HG02798 (cell line): Measurements from ENCODE around the gene PTPRE.
A peak's percentile ranks its signal among the peaks of the same experiment; 100 is the strongest.

Source experiments
- ATAC-seq: cut with Tn5 transposase; IDR thresholded peaks from one replicate; pipeline ENCODE4 v1.9.1; 2021; ENCODE audit warnings: mild to moderate bottlenecking; ENCODE audit not compliant: unreplicated experiment, poor library complexity

PTPRE gene, protein sequence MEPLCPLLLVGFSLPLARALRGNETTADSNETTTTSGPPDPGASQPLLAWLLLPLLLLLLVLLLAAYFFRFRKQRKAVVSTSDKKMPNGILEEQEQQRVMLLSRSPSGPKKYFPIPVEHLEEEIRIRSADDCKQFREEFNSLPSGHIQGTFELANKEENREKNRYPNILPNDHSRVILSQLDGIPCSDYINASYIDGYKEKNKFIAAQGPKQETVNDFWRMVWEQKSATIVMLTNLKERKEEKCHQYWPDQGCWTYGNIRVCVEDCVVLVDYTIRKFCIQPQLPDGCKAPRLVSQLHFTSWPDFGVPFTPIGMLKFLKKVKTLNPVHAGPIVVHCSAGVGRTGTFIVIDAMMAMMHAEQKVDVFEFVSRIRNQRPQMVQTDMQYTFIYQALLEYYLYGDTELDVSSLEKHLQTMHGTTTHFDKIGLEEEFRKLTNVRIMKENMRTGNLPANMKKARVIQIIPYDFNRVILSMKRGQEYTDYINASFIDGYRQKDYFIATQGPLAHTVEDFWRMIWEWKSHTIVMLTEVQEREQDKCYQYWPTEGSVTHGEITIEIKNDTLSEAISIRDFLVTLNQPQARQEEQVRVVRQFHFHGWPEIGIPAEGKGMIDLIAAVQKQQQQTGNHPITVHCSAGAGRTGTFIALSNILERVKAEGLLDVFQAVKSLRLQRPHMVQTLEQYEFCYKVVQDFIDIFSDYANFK

DNA sequence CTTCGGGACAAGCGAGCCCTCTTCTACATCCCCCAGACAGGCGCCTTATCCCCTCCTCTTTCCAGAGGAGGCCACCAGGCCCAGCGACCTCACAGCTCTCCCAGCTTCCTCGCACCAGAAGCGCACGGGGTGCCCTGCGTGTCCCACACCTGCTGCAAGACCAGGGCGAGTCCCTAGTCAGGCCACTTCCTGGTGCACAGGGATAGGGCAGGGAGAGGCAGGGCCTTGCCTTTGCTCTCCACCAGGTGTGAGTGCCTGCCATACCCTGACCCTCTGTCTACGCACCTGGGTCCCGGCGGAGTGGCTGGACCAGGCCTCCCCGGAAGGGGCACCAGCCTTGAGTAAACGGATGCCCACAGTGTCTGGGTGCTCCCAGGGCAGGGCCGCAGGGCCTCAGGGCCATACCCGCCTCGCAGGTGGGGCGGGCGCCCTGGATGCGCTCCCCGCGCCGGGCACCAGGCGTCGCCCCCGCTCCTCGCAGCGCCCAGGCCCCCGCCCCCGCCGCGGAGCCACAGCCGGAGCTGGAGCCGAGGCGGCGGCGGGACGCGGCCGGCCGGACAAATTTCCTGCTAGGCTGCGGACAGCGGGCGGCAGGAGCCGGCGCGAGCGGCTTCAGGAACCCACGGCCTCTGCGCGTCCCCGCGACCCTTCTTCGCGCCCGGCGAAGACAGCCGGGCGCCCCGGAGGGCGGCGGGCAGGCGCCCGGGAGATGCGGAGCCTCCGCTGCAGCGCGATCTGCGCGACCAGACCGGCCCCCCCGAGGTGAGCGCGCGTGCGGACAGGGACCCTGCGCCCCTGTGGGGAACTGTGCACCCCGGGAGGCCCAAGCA lies at the start of gene PTPRE:
Gene PTPRE (plus strand): TSS at position 556 of the 830 bp plus-strand sequence. CDS start 133,779 bp downstream, outside the sequence.
- ATAC-seq, result peak; percentile 89

DNA sequence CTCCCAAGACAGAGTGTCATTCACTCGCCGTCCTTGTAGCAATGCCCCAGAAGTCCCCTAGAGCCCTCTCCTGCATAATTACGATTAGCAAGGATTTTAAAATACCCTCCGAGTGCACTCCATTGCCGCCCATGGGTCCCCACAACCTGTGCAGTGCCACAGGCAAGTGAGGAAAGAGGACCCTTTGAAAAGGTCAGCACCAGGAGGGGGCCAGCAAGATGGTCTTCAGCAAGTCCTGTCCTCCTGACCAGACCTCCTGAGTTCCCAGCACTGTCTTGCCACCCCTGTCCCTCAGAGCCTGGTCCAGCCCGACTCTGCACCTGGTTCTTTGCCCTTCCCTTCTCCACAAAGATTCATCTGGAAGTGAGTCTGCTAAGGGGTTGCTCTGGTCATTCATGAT lies 46.3 kb upstream of the PTPRE start:
- no peak for ATAC-seq

DNA sequence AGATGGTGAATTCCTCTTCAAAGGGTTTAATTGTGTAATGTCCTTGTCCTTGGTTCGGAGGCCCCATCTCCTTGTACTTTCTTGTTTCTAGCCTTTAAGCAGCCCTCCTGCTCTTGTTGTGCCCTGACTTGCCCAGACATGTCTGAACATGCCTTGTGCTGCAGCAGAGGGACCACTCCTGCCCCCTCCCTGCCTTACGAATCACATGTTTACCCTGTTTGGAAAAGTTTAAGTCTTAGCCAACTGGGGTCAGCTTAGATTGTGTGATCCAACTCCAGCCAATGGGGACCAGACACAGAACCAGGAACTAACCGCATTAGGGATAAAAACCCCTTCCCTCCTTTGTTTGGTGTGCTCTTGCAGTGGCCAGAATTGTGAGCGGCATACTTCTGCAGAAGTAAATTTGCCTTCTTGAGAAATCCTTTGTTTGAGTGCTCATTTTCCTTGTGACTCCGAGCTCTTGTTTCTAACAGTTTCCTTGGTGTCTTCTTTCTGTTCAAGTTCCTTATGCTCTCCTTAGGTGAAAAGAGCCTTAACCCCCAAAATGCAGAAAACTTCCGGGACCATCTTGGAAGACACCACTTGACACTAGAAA lies 43.6 kb upstream of the PTPRE start:
- ATAC-seq, result no peak

- no peak for ATAC-seq
Measured at GRCh38 chr10:127866276-127867013, 40.5 kb upstream of the PTPRE start.

DNA sequence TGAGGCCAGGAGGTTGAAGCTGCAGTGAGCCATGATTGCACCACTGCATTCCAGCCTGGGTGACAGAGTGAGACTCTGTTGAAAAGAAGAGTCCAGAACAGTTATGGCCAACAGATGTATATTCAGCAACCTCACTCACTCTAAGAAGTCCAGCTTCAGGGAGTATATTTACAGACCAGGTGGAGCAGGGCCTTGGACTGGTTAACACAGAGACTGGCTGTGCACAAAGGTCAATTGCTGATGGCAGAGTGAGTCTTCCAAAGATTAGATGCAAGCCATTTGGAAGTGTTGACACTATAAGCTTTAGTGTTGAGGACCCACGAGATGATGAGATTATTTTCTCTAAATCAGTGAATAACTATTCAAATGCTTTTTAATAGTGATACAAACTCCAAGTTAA lies 39.1 kb upstream of the PTPRE start:
- ATAC-seq, result no peak

DNA sequence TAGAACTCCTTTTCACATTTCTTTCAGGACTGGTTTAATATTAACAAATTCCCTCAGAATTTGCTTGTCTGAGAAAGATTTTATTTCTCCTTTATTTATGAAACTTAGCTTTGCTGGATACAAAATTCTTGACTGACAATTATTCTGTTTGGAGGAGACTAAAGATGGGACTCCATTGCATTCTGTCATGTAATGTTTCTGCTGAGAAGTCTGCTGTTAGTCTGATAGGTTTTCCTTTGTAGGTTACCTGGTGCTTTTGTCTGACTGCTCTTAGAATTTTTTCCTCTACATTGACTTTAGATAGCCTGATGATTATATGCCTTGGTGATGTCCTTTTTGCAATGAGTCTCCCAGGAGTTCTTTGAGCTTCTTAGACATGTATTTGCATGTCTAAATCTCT lies 37.6 kb upstream of the PTPRE start:
- ATAC-seq, result no peak

- no peak for ATAC-seq
Measured at GRCh38 chr10:127871631-127872010, 35.3 kb upstream of the PTPRE start.

GRCh38 chr10:127872011-127872761 lies 34.7 kb upstream of the PTPRE start:
- ATAC-seq, result no peak

DNA sequence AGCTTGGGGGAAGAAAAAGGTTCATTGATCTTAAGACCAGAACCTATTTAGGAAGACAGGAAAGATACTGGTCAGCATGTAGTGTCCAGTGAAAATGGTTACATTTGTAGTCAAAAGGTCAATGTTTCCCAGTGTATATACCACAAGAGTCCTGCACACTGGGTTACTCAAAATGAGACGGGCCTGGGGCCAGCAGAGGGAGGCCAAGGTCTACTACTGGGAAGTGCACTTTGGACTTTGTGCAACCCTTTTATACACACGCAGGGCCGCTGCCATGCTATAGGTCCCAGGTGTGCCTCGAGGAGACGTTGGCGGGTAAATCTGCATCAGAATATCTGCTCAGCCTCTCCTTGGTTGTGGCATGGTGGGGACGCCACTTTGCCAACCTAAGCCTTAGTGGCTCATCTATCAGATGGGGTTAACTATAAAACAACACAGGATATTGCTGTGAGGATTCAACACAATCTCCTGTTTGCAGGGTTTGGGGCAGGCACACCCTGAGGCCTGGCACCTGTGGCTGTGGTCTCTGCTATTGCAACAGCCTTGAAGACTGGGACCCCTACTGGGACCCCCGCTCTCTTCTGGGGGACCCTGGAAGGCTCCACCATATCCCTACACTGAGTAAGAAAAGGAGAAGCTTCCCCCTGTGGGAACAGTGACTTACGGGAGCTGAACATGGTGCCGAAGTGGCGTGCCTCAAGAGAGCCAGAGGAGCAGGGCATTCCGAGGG lies 33.9 kb upstream of the PTPRE start:
- no peak for ATAC-seq

DNA sequence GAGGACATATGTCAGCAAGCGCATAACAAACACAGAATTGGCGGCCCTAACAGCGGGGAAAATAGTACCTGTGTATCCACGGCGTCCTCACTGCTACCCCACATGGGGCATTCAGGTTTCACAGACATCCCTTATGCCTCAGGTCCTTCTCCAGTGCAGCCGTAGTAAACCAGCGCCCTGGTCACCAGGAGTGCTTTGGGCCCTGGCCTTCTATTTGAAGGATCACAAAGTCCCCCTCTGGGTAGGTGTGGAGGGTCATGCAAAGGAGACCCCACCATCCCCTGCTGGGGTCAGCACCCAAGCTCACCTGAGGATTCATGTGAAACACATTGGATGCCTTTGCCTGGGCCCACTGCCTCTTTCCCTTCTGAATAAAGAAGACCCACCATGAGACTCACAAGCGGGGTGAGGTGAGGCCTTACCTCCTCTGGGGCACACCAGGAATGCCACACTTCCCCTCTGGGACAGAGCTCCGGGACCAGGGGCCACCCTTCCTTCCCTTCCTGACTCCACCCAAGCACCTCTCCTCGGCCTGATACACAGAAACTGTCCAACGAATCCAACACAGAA lies 32.9 kb upstream of the PTPRE start:
- no peak for ATAC-seq

DNA sequence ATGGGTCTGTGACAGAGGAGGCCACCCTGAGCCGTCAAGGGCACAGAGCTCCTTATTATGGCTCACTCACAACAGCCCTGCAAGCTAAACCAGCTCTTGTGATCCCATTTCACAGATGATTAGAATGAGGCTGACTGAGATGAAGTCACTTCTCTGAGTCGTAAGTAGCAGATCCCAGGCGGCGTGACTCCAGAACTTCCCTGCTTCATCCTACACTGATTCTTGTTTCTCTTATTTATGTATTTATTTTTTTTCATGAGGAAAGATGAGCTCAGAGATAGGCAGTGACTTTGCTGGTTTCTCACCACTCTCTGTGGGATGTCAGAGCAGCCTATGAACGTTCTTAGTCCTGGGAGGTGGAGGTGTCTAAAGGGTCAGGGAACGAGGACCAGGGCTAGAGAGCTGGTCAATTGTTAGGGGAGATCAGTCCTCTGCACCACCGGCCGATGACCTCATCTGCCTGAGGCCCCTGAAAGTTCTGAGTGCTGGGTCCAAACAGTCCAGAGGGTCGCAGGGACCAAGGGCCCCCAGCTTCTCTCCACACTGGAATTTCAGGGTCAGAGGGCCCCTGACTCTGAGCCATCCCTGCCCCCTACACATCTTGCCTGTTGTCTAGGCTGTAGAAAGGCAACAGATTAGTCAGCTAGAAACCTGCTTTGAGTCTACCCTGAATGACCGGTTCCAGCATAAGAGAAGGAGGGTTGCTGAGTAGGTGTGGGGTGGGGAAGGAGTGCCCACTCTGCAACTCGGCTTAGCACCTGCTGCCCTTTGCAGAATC lies 32.0 kb upstream of the PTPRE start:
- ATAC-seq, result no peak

- ATAC-seq, result no peak
Measured at GRCh38 chr10:127875449-127875765, 31.5 kb upstream of the PTPRE start.

GRCh38 chr10:127875916-127876315 lies 31.0 kb upstream of the PTPRE start:
- no peak for ATAC-seq

DNA sequence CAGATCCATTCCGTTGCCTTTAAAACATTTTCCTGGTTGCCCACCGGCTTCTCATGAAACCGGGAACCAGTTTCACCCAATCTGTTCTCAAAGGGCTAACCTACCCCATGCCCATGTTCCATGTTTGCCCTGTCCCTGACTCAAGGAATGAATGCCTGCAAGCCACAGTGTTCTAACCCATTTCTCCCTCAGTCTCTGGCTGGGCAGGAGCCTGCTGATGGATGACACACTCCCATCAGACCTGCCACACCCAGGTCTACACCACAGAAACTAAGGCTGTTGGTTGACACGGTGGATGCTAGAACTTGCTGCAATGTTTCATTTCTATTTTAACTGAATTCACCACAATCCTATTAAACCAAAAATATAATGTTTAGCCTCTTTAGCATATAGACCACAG lies 29.8 kb upstream of the PTPRE start:
- no peak for ATAC-seq

- ATAC-seq, result no peak
Measured at GRCh38 chr10:127877699-127878098, 29.2 kb upstream of the PTPRE start.

GRCh38 chr10:127878475-127879055 lies 28.3 kb upstream of the PTPRE start:
- no peak for ATAC-seq

DNA sequence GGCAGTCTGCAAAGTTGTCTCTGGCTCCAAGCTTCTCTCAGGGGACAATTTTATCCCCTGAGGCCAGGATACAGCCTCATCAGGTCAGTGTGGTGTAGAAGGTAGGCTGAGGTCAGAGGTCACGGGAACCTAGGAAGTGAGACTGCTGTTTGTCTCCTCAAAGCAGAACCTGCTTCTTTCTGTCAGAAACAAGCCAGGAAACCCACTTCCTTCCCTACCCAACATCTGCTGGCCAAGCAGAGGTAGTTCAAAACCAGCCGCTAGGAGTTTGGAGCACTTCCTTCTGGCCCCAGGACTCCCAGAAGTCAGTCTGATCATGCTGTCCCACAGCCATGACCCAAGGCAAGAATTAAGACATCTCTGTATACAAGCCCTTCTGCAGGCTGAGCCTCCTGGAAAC lies 26.3 kb upstream of the PTPRE start:
- no peak for ATAC-seq
